GM21515 (cell line): Measurements from ENCODE around the gene TCF4.

ENCODE experiments used
- ATAC-seq: cut with Tn5 transposase; IDR thresholded peaks from one replicate; pipeline ENCODE4 v1.9.1; 2021; ENCODE audit not compliant: unreplicated experiment

TCF4 gene

DNA sequence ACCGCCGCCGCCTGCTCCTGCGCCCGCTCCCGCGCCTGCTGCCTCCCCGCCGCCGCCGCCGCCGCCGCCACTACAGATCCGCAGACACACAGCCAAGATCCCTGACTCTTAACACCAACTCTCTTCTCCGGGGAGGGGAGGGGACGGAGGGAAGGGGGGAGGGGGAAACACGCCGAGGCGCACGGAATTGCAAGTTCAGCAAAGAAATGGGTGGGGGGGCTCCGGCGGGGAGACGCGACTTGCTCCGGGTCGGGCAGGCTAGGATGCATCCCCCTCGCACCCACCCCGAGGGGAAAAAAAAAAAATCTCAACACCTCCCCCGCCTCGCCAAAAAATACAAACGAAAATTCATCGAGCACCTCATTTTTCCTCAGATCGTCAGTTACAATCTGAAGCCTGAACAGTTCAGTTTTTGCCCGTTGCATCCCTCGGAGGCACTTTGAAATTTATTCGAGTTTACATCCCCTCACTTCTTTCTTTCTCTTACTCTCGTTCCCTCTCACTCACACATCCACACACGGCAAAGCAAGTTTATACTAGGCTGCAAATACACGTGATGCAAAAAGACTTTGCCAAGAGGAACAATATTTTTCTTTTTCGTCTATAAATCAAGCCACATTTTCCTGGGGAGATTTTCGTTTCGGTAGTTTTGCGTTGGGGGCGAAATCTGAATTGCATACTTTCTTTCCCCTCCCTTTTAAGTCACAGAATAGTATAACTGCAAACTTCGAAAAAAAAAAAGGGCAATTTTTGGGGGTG lies at the start of gene TCF4:
TCF4 (minus strand) TSS at position 82 of the 759 bp plus-strand sequence. CDS start 1,076 bp downstream, outside the sequence.
- no peak for ATAC-seq

DNA sequence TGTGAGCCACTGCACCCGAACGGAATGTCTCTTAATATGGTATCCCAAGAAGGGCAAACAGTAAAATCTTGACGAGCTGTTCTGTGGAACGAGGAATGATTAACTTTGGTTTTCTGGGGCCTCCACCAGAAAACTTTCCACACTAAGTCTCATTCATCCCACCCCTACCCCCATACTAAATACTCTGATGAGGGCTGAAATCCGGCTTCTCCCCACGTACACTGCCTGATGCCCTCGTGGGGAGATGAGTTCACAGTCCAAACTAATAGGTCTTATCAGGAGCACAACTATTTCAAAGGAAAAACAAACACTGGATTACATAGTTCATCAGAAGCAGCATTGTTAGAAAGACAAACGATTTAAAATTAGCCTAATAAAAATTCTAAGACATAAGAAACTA lies 49.2 kb upstream of the TCF4 start:
- ATAC-seq, result no peak

GRCh38 chr18:55635439-55635838 lies 47.4 kb upstream of the TCF4 start:
- ATAC-seq, result no peak

DNA sequence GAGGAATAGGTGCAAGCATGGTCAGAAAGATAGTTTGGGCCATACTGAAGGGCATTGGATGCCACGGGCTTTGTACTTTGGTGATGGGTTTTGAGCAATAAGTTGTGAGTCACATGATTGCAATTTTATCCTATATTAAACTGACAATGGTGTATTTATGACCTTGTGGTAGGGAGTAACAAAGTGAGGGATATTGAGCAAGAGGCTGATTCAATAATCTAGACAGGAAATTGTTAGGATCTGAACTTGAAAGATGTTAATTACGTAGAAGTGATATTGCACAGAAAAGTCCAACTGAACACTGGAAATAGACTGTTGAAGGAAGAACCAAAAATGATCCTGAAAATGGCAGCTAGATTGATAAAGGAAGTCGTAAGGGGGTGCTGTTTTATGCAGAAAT lies 46.6 kb upstream of the TCF4 start:
- ATAC-seq, result no peak

- no peak for ATAC-seq
Observed at GRCh38 chr18:55633032-55633431, 45.0 kb upstream of the TCF4 start.

DNA sequence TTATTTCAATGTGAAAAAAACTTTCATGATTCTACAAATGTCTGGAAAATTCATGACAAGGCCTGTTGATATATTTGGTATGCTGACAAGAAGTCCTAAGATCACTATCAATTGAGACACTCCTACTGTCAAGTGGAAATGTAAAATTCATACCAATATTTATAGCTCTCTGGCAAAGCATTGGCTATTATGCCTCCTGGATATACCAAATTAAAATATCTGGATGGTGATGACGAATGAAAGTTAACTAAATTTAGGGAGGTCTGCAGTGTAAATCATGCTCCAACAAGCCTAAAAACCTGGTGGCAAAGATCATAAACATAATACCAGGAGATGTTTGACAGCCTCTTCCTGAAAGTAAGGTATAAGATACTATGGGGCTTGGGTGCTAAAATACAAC lies 41.1 kb upstream of the TCF4 start:
- no peak for ATAC-seq

GRCh38 chr18:55627007-55627406 lies 39.0 kb upstream of the TCF4 start:
- no peak for ATAC-seq

DNA sequence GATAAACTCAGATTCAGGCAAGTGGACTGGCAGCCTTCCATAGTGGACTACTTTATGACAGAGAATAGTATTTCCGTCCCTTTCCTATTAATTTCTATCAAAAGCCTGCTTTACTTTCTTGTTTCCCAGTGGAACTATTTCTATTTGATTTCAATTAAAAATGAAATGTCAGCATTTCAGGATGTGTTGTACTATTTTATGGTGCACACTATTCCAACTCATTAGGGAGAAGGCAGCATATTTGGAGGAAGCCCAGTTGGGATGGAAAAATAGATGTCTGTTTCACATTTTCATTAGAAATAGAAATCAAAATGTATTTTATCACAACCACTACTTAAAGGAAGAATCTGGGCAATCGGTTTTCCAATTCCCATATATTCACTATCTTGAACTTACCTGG lies 37.9 kb upstream of the TCF4 start:
- ATAC-seq, result no peak

GRCh38 chr18:55623626-55624025 lies 35.6 kb upstream of the TCF4 start:
- ATAC-seq, result no peak

DNA sequence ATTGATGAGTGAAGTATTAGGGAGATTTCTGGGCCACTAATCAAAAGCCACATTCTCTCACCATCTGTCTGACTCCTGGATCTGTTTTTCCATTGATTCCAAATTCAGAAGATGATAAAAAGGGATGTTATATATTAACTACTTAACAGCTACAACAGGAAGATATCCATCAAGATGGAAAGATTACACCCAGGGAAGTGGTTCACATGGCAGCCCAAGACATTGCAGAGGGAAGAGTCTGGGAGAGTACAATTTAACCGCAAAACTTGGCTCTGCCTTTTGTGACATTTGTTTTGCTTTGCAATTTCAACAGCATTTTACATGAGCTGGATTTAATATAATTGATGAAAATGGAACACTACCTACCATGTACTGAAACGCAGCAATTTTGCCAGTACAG lies 22.5 kb upstream of the TCF4 start:
- ATAC-seq, result no peak

- no peak for ATAC-seq
Observed at GRCh38 chr18:55609160-55609825, 21.3 kb upstream of the TCF4 start.

GRCh38 chr18:55608497-55608896 lies 20.5 kb upstream of the TCF4 start:
- ATAC-seq, result no peak

DNA sequence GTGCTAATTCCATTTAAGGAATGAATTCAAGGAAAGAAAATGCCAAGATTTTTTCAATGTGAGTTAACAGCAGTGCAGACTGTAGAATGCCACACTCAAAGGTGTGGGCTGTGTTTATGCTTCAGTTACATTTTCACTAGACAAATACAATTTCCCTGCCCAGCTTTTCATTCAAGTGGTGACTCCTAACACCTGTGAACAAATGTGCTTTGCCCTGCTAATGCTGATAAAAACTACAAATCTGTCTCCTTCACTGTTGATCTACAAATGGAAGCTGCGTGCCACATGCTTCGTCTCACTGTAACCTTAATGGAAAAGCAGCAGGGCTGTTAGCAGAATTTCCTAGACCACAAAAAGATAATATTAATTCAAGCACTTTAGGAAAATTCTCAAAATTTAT lies 19.8 kb upstream of the TCF4 start:
- ATAC-seq, result no peak

DNA sequence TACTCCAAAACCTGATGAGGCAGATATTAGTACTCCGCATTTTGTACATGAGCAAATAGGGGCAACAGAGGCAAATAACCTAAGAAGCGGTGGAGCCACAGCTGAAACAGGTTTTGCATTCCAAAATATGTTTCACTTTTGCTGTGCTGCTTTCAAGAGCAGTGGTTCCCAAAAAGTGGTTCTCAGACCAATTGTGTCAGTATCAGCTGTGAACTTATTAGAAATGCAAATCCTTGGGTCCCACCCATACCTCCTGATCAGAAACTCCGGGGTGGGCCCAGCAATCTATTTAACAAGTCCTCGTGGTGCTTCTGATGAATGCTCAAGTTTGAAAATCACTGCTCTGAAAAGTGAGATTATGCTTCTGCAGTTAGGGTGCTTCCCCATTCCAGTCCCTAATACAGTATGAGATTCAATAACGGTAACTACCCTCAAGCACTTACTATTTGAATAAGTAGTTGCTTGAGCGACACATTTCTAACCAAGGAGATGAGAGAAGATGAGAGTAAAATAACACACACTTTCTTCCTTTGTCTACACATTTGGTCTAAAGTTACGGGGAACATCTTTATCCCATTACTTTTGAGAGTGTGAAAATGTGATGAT lies 17.8 kb upstream of the TCF4 start:
- ATAC-seq, result peak; percentile 65

DNA sequence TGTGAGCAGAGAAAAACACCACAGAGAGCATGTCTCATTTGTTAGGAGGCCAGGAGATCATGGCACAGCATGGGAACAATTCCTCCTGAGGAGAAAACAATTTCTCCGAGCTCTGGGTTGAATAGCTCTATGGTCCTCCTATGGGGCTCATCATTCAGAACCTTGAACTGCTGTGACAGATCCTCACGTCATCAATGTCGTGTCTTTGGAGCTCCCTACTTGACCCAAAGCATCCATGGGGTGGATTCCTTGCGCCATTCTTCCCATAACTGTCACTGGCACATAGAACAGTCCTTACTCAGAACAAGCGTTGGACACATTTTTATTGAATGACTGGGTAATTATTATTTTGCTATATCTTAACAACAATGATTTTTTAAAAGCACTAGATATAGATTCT lies 15.8 kb upstream of the TCF4 start:
- ATAC-seq, result no peak

DNA sequence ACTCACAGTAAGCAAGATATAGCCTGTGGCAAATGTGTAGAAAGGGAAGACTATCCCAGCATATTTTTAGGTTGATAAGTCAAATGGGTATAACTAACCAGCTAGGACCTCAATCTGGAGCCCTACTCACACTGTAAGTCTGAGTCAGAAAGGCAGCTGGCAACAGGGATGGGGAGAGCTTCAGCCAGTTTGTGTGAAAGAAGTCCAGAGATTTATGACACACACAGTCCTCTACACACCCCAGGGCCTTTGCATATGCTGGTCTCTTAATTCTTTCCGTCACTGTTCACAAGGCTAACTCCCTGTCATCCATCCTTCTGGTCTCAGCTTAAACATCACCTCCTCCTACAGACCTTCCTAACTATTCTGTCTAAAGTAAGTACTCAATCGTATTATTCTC lies 5.9 kb upstream of the TCF4 start:
- ATAC-seq, result no peak

DNA sequence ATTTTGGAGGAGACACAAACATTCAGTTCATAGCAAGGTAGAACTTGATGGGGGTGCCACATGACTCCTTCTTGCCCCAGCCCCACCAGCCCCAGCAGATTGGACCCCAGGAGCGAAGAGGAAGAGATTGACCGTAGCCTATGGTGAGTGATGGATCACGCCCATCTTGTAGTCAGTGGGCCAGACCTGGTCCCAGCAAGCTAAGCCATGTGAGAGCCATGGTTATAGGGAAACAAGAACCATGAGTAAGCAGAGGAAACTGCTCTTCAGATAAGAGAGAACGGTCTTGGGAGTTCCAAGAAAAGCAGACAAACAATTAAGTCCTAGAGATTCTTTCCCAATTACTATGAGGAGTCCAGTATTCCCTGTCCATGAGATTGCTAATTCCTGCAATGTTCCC lies 4.6 kb upstream of the TCF4 start:
- no peak for ATAC-seq

GRCh38 chr18:55592106-55592505 lies 4.1 kb upstream of the TCF4 start:
- no peak for ATAC-seq

DNA sequence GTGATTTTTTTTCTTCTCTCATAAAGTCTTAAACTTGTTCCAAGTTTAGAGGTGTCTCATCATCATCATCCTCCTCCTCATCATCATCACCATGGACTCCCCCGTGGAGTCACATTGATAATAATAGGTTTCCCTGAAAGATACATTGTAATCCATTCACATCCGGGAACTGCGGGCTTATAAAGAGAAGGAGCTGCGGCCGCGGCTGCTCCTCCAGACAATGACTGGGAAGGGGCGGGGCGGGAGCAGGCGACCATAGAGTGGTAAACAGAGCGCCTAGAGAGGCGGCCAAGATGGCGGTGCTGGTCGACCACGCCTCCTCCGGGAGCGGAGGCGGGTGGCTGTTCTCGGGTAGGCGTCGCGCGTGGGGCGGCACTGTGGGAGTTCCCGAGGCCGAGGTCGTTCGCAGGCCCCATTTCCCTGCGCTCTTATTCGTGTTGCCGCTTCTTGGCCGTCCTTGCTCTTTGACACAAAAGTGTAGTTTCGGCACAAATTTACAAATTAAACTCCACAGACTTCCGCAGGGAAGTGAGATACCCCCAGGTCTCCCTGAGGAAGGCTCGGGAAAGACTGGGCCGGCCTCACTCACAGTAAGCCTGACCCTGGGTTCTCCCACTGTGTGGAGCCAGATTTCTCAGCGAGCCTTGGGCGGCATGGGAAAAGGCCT lies 1.8 kb upstream of the TCF4 start:
- peak; percentile 68 for ATAC-seq

GRCh38 chr18:55588870-55589595 lies 1.0 kb upstream of the TCF4 start:
- ATAC-seq, result no peak
